ENCODE results near the gene DDA1. TPM values are rescaled to one million over a fixed set of nuclear protein-coding genes. Genes with fewer than 3 reads are reported as not detected.

DDA1 gene
- total and polyA plus RNA-seq, 10 of the 15 experiments (the other 5 are each of a cell fraction or from before 2014, with no cell fraction given): 0.76 to 71.0 (median 39.4) TPM

GRCh38 chr19:17309198-17309964 lies at the start of gene DDA1 (continued):
- no peak for TF ChIP-seq NFXL1 (IDR thresholded peaks at IDR 0.05; ENCODE audit: borderline replicate concordance)
- no peak for TF ChIP-seq HDGF (IDR thresholded peaks at IDR 0.05)
- TF ChIP-seq REST (IDR thresholded peaks at IDR 0.05; ENCODE audit: low read depth, low read length): no peak
- TF ChIP-seq TCF7 (IDR thresholded peaks at IDR 0.05; ENCODE audit: borderline replicate concordance): no peak
- peak; percentile 46 for TF ChIP-seq CBFB (IDR thresholded peaks at IDR 0.05; ENCODE audit: low read depth)
- peak; percentile 87 for TF ChIP-seq POLR2A (IDR thresholded peaks at IDR 0.05; ENCODE audit: low read depth, low read length)
- no peak for TF ChIP-seq ETV6 (conservative IDR thresholded peaks at IDR 0.05 in 1 of 2, IDR thresholded peaks at IDR 0.05 in 1 of 2; ENCODE audit: borderline replicate concordance in 1 of 2, low read depth in 1 of 2)
- no peak for TF ChIP-seq TCF3 (IDR thresholded peaks at IDR 0.05; ENCODE audit: borderline replicate concordance, insufficient read depth, low read depth, low read length)
- no peak for TF ChIP-seq FOXM1 (IDR thresholded peaks at IDR 0.05; ENCODE audit: low read depth, low read length)
- TF ChIP-seq POU2F2 (IDR thresholded peaks at IDR 0.05; ENCODE audit: borderline replicate concordance, low read depth, low read length): peak; percentile 50; the same call in 1 of the 3 replicates
- no peak for TF ChIP-seq CBX3 (IDR thresholded peaks at IDR 0.05; ENCODE audit: borderline replicate concordance, low read depth)

All from GM12878 (cell line).